Stimulated activated CD4-positive, alpha-beta T cell treated with anti-CD3 and anti-CD28 coated beads, Interleukin-1b, Interleukin-23, amount 100 ng/mL, for 1 hour (primary cell): ENCODE results near the gene HSPB6.
"Not testable (repeated sequence)": the region's sequence is repeated elsewhere in the genome, so short reads cannot be mapped to it uniquely, and the experiment has no call there.

Source experiments
- DNase-seq, 2 donors: peaks; one replicate each; pipeline ENCODE4 v3.0.0-alpha.2; 2020; ENCODE audit warnings: low read depth in 2 of 2

The HSPB6 gene

GRCh38 chr19:35756377-35757230 lies at the start of gene HSPB6:
Gene HSPB6 (minus strand): TSS chr19:35757029. CDS start chr19:35757008, 21 bp downstream.
- DNase-seq = no peak

DNA sequence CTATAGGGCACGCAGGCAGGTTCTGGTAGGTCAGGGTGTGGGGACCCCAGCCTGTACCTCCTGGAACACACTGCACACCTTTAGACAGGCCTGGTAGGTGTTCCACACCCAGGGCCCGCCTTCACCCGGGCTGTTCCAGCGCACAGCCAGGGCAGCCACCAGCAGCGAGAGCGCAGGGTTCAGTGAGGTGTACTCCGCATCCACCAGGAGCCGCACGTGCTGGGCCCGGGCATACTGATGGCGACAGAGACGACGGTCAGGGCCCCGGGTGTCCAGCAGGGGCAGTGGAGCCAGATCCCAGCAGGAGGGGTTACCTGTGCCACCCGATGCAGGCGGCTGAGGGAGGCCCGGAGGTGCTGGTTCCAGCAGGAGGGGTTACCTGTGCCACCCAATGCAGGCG lies 49.8 kb upstream of the HSPB6 start:
- no peak for DNase-seq

DNA sequence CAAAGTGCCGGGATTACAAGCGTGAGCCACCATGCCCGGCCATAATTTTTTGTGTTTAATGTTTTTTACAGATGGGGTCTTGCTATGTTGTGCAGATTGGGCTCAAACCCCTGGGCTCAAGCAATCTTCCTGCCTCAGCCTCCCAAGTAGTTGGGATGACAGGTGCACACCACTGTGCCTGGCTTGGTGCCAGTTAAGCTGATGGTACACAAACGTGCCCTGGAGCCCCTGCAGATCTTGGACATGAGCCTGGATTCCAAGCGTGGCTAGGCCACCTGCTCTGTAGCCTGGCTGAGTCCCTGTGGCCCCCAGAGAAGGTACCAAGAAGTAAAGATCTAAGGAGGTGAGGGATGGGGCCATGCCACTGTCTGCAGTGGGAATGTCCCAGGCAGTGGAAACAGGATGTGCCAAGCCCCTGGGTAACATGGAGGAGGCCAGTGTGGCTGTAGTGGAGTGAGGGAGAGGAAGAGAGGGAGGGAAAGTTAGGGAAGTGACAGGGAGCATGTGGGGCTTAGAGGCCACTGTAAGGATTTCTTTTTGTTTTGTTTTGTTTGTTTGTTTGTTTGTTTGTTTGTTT lies 48.8 kb upstream of the HSPB6 start:
- DNase-seq = no peak

DNA sequence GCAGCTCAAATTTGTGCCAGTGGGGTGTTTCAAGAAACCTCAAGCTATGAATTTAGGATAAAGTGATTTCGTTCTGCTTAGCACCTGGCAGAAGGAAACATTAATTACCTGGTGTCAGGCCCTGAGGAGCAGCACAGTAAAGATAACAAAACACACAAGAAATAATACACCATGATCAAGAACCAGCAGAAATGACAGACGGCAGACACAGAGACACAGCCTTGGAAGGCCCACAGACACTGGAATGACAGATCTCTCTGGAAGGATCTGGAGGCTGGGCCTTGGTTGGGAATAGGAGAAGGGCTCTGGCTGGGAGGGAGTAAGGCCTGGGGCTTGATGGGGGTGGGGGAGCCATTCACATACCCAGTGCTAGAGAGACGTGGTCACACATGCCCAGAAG lies 45.0 kb upstream of the HSPB6 start:
- DNase-seq = no peak

DNA sequence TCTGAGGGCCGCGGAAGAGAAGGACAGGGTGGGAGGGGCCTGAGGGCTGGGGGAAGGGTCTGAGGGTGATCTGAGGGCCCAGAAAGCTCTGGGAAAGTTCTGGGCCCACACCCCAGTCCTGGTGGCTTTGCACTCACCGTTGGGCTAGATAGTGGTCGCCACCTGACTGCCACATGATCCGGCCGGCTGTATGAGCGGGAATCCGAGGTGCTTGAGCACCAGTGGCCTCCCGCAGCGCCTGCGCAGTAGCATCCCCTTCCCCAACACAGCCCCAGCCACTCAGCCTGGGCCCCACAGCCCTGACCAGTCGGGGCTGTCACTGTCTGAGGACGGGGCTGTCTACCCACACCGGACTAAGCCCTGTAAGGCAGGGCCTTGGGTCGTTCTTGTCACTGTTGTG lies 40.8 kb upstream of the HSPB6 start:
- DNase-seq = no peak

DNA sequence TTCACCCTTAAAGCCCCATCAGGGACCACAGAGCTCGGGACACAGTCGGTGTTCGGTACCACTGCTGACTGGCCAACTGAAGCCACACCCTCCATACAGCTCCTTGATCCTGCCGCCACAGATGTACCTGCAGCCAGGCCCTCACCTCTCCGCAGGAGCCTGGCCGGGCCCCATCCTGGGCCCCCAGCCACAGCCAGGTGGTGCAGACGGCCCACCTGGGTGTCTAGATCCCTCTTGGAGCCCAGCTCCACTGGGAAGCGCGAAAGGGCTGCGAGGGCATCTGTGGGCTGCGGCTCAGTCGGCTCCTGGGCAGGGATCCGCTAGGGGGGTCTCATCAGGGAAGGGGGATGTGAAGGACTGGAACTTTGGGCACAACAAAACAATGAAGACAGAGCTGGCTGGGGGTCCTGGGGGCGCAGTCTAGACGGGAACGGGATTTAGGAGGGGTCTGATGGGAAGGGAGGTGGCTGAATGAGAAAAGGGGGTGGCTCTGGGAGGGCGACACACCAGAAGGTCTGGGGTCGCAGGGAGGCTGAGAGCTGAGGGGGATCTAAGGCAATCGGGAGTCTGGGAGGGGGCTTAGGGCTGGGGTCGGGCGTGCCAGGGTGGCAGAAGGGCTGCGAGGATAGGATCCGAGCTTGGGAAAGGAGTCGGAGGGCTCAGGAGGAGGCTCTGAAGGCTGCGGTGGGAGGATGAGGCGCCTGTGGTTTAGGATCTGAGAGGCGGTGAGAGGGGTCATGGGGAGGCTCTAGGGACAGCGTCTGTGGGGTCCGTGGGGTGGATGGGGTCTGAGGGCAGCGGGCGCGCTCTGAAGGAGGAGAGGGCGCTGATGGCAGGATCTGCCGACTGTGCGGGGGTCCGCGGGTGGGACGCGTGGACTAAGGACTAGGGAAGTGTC lies 40.1 kb upstream of the HSPB6 start:
- DNase-seq = no peak

GRCh38 chr19:35795564-35795963 lies 38.7 kb upstream of the HSPB6 start:
- DNase-seq = not testable (repeated sequence)

GRCh38 chr19:35793381-35794165 lies 36.7 kb upstream of the HSPB6 start:
- DNase-seq = no peak

- DNase-seq = no peak
Observed at GRCh38 chr19:35792888-35793287, 36.1 kb upstream of the HSPB6 start.

- no peak for DNase-seq
Observed at GRCh38 chr19:35792312-35792711, 35.5 kb upstream of the HSPB6 start.

GRCh38 chr19:35791814-35792279 lies 35.0 kb upstream of the HSPB6 start:
- DNase-seq = no peak

DNA sequence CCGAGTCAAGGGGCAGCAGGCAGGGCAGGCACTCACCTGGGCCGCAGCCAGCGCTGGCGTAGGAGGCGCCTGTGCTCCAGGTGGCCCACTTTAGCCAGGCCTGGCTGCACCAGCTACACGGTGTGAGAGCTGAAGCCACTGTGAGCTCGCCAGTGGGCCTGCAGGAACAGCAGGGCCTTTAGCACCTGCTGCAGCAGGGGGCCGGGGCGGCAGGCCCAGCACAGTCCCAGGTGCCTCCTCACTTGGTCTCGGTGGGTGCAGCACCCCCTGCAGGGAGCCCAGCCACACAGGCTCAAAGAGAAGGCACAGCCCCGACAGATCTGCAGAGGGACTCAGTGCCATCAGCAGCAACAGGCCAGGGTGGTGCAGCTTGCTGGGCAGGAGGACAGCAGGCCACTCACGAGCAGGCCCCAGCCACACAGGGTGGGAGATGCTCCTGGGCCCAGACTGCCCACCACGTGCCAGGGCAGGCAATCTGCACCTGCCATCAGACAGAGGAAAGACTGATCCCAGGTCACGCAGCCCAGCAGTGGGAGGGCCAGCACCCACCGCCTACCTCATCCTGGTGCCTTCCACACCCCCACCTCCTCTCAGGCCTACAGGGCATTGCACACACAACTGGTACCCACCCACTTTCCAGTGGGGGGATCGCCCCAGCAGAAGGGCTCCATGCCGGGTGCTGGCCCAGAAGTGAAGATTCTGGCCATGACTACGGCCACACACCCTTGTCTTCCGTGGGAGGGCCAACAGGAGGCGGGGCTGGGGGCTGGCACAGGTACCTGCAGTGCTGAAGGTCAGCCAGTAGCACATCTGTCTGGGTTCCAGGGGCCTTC lies 34.4 kb upstream of the HSPB6 start:
- DNase-seq = no peak

- DNase-seq = no peak
Observed at GRCh38 chr19:35789978-35790944, 33.4 kb upstream of the HSPB6 start.

DNA sequence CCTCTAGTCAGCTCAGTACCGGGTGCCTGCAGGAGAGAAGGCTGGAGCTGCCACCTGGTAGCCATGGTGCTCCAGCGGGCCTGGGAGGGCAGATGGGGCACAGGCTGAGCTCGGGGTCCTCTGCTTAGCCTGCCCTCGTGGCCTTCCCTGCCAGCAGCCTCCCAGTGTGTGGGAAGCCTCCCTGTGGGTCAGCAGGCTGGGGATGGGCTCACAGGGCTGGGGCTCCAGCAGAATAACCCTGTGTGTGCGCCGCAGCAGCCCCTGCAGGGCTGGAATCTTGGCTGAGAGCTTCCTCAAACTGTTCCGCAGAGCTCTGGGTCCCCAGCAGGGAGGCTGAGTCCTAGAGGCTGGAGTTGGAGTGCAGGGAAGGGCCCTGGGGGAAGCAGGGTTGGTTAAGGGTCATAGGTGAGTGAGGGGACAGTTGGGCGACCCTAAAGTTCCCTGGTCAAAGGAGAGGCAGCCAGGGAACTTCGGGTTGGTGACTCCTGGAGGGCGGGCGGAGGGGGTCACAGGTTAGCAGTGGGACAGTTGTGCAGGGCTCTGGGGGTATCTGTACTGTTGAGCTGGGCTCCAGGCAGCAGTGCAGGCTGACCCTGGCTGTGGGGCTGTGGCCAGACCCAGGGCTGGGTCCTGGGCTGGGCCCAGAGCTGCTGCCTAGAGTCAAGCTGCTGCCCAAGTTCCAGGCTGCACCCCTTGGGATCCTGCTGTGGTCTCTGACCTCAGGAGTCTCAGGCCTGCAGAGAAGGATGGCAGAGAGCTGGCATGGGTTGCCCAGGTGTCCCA lies 32.6 kb upstream of the HSPB6 start:
- no peak for DNase-seq

- DNase-seq = no peak
Observed at GRCh38 chr19:35788205-35788960, 31.6 kb upstream of the HSPB6 start.

DNA sequence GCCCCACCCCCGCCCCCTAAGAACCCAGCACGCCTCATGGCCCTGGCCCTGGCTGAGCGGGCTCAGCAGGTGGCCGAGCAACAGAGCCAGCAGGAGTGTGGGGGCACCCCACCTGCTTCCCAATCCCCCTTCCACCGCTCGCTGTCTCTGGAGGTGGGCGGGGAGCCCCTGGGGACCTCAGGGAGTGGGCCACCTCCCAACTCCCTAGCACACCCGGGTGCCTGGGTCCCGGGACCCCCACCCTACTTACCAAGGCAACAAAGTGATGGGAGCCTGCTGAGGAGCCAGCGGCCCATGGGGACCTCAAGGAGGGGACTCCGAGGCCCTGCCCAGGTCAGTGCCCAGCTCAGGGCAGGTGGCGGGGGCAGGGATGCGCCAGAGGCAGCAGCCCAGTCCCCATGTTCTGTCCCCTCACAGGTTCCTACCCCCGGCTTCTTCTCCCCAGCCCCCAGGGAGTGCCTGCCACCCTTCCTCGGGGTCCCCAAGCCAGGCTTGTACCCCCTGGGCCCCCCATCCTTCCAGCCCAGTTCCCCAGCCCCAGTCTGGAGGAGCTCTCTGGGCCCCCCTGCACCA lies 30.5 kb upstream of the HSPB6 start:
- no peak for DNase-seq
